Measurements from ENCODE around the gene GEMIN7. TPM values are rescaled to one million over a fixed set of nuclear protein-coding genes. Genes with fewer than 3 reads are reported as not detected.
A peak's percentile ranks its signal among the peaks of the same experiment; 100 is the strongest.

The GEMIN7 gene
- total RNA-seq, 1 donor from 2014 or later: 35.6 TPM

DNA sequence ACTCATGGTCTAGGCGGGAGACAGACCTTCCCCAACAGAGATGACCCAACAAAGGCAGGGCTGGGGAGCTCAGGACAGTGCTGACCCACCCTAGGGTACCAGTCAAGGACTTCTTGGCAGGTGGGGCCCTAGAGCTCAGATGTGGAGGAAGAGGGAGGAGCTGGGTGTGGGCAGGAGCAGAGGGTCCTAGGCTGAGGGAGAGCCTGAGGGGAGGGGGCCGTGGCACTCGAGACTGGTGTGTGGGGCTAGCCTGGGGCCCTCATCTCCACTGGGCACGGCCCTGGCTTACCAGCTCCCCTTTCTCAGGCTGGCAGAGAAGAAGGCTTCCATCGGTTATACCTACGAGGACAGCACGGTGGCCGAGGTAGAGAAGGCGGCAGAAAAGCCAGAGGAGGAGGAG is 21.6 kb upstream of the GEMIN7 start:
- TF ChIP-seq, protein P1, sequence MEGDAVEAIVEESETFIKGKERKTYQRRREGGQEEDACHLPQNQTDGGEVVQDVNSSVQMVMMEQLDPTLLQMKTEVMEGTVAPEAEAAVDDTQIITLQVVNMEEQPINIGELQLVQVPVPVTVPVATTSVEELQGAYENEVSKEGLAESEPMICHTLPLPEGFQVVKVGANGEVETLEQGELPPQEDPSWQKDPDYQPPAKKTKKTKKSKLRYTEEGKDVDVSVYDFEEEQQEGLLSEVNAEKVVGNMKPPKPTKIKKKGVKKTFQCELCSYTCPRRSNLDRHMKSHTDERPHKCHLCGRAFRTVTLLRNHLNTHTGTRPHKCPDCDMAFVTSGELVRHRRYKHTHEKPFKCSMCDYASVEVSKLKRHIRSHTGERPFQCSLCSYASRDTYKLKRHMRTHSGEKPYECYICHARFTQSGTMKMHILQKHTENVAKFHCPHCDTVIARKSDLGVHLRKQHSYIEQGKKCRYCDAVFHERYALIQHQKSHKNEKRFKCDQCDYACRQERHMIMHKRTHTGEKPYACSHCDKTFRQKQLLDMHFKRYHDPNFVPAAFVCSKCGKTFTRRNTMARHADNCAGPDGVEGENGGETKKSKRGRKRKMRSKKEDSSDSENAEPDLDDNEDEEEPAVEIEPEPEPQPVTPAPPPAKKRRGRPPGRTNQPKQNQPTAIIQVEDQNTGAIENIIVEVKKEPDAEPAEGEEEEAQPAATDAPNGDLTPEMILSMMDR (conservative IDR thresholded peaks at IDR 0.05): no peak
- Mint-ChIP-seq H3K9me3 (no peaks in the 10 kb centered on the region), H3K27ac (no peak overlapping the region), H3K4me1 (ENCODE audit: unreplicated experiment) (no peaks in the 10 kb centered on the region), H3K27me3 (no peaks in the 10 kb centered on the region), H3K36me3 (peaks cover 10% of the 10 kb centered on the region), H3K4me3 (no peak overlapping the region)
- no peak for DNase-seq (ENCODE audit: extremely low spot score, unreplicated experiment)

DNA sequence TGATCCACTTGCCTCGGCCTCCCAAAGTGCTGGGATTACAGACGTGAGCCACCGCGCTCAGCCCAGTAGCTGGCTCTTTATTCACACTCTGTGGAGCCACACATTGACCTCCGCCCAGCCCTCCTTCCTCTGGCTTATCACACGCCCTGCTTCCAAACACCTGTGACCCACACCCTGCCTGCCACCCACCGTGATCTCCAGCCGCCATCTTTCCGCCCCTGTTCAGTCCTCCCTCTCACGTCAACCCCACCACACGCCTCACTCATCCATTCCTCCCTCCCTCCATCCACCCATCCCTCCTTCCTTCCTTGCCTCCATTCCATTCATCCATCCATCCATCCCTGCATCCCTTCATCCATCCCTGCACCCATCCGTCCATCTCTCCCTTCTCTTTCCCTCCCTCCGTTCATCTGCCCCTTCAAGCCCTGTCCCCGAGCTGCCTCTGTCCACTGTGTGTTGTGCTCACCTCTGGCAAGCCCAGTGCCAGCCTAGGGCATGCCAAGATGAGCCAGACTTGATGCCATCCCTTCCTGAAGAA is 20.4 kb upstream of the GEMIN7 start:
- no peaks in the 10 kb centered on the region for H3K9me3 Mint-ChIP-seq
- H3K36me3 Mint-ChIP-seq: peaks cover 10% of the 10 kb centered on the region
- H3K4me3 Mint-ChIP-seq: no peak overlapping the region
- H3K4me1 Mint-ChIP-seq (ENCODE audit: unreplicated experiment): no peaks in the 10 kb centered on the region
- H3K27ac Mint-ChIP-seq: peak overlapping the region; percentile 70
- no peaks in the 10 kb centered on the region for H3K27me3 Mint-ChIP-seq
- DNase-seq (ENCODE audit: extremely low spot score, unreplicated experiment): no peak
- TF ChIP-seq, protein P1 (conservative IDR thresholded peaks at IDR 0.05): no peak

DNA sequence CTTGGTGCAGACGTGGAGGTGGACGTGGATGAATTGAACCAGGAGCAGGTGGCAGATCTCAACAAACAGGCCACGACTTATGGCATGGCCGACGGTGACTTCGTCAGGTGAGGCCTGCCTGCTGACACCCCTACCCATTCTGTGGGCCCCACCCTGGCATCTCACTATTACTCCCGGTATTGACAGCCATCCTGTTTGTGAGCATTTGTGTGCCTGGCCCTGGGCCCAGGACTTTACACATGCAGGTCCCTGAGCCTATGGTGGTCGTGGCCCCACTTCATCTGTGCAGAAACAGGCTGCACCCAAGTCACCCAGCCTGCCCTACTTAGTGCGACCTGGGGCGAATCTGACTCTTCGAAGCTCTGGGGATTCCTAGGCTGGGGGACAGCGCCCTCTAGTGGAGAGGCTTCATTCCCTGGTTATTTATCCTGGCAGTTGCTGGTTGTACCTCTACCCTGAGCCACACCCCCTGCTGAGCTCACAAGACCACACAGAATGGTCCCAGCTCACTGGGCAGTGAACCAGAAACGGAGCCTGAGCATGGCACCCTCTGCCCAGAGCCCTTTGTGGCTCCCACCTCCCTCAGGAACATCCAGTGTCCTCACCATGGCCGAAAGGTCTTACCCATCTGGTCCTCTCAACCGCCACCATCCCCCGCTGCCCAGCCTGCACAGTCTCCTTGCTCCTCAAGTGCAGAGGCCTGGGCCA is 19.6 kb upstream of the GEMIN7 start:
- Mint-ChIP-seq H3K36me3 (peaks cover 10% of the 10 kb centered on the region), H3K4me3 (no peak overlapping the region), H3K27ac (peak overlapping the region; percentile 70), H3K4me1 (ENCODE audit: unreplicated experiment) (no peaks in the 10 kb centered on the region), H3K27me3 (no peaks in the 10 kb centered on the region), H3K9me3 (no peaks in the 10 kb centered on the region)
- TF ChIP-seq, protein P1 (conservative IDR thresholded peaks at IDR 0.05): peak; percentile 91
- DNase-seq (ENCODE audit: extremely low spot score, unreplicated experiment): peak; percentile 85

DNA sequence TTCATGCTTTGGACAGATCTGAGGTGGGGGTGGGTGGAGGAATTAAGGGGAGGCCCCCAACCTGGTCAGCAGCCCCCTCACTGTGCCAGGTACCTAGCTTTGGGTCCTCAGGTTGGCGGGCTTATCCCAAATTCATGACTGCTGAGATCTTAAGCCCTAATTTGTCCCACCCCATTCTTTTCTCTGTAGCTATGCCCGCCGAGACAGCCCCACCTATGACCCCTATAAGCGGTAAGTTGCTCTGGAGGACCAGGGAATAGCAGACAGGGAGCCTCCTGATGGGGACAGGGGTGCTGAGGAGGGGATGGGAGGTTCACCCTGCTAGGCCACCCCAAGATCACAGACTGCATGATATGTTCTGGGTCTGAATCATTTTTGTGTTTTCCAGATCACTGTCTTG is 17.1 kb upstream of the GEMIN7 start:
- no peak for DNase-seq (ENCODE audit: extremely low spot score, unreplicated experiment)
- Mint-ChIP-seq H3K4me3 (no peak overlapping the region), H3K4me1 (ENCODE audit: unreplicated experiment) (no peaks in the 10 kb centered on the region), H3K27me3 (no peaks in the 10 kb centered on the region), H3K9me3 (no peaks in the 10 kb centered on the region), H3K36me3 (peaks cover 10% of the 10 kb centered on the region), H3K27ac (no peak overlapping the region)
- TF ChIP-seq, protein P1 (conservative IDR thresholded peaks at IDR 0.05): no peak

DNA sequence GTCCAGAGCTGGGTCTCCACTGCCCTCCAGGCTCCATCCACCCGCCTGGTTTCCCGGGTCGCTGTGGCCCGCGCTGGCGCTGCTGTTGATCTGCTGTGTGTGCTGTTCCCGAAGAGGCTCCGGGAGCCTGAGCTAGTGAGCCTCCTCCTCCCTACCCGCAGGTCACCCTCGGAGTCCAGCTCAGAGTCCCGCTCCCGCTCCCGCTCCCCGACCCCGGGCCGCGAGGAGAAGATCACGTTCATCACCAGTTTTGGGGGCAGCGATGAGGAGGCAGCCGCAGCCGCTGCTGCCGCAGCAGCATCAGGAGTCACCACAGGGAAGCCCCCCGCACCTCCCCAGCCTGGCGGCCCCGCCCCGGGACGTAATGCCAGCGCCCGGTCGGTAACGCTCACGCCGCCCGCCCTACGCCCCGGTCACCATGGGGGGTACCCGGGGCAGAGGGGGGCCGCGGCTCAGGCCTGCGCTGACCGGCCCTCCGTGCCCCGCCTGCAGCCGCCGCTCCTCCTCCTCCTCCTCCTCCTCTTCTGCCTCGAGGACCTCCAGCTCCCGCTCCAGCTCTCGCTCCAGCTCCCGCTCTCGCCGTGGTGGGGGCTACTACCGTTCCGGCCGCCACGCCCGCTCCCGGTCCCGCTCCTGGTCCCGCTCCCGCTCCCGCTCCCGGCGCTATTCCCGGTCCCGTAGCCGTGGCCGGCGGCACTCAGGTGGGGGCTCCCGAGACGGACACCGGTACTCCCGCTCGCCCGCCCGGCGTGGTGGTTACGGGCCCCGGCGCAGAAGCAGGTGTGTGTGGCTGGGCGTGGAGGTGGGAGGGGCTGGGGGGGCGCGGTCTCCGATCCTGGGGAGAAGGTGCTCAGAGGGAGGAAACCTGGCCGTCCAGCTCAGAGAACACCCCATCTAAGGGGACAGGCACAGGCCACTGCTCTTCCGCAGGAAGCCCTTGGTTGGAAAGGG is 14.9 kb upstream of the GEMIN7 start:
- H3K9me3 Mint-ChIP-seq: no peaks in the 10 kb centered on the region
- H3K36me3 Mint-ChIP-seq: peaks cover 11% of the 10 kb centered on the region
- no peak overlapping the region for H3K27ac Mint-ChIP-seq
- TF ChIP-seq, protein P1 (conservative IDR thresholded peaks at IDR 0.05): no peak
- DNase-seq (ENCODE audit: extremely low spot score, unreplicated experiment): no peak
- no peak overlapping the region for H3K4me3 Mint-ChIP-seq
- no peaks in the 10 kb centered on the region for H3K4me1 Mint-ChIP-seq (ENCODE audit: unreplicated experiment)
- H3K27me3 Mint-ChIP-seq: no peaks in the 10 kb centered on the region

Data from type B pancreatic cell (in vitro differentiated cells).